ENCODE measurements around the gene TTC13. TPM values are rescaled to one million over a fixed set of nuclear protein-coding genes. Genes with fewer than 3 reads are reported as not detected.

The TTC13 gene
- polyA plus RNA-seq, 3 donors: 9.2 to 24.4 (median 10.8) TPM

- peaks cover 79 to 93% of the 10 kb centered on the region in 2 donors for H3K36me3 Mint-ChIP-seq
- intact Hi-C loops (cut with micrococcal nuclease): no loop called here
- H3K27ac Mint-ChIP-seq: no peak overlapping the region
Measured at GRCh38 chr1:230910755-230911117, 67.9 kb downstream of the TTC13 start.

DNA sequence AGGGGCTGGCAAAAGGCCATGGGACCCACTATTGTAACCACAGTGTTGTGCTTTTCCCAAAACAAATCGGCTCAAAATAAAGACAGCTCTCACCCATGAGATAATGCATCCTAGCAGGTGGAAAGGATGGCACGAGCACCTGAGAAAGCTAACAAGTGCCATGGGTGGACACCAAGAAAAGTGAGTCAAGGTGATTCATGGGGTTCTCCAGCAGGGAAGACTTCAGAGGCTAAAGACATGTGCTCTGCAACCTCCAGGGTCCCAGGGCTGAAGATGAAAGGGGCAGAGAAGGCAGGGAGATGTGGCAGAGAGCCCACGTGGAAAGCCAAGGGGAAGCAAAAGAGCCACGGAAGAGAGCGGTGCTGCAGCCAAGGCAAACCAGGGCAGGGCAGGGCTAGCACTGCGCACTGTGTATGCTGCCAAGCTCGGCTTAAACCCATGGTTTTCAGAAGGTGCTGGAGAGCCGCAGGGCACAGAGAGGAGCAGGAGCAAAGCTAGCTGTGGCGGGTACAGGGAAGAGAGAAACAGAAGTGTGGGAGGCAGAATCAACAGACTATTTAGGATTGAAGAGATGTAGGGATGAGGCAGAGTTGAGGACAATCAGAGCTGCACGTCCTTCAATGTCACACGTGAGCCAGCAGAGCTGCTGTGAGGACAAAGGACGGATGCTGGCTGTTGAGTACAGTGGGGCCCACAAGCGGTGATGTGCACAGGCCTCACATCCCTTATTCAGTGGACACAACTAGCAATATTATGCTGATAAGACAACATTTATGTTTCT, 68.5 kb downstream of the TTC13 start:
- no peak for TF ChIP-seq CTCF (IDR thresholded peaks at IDR 0.05)
- no peaks in the 10 kb centered on the region for H3K4me1 Mint-ChIP-seq
- Histone ChIP-seq H4K20me1 (ENCODE audit: insufficient read depth, low read length) (no peaks in the 10 kb centered on the region), H3K27me3 (ENCODE audit: control insufficient read depth in 2 of 2, insufficient read depth in 2 of 2, low read length in 2 of 2) (no peaks in the 10 kb centered on the region), H3K27ac (ENCODE audit: low read depth in 1 of 2, low read length in 2 of 2) (no peak overlapping the region), H3K9me3 (replicated peaks in 1 of 2; ENCODE audit: control insufficient read depth in 1 of 2, insufficient read depth in 1 of 2, low read length in 2 of 2) (no peaks in the 10 kb centered on the region), H3K4me2 (replicated peaks; ENCODE audit: extremely low read depth, low read length, poor library complexity, severe bottlenecking) (no peak overlapping the region), H3K79me2 (ENCODE audit: insufficient read depth, low read length) (no peaks in the 10 kb centered on the region), H3K4me3 (replicated peaks in 1 of 3; ENCODE audit: low read depth in 2 of 3, low read length in 3 of 3) (no peak overlapping the region), H3K36me3 (replicated peaks in 1 of 2; ENCODE audit: control insufficient read depth in 1 of 2, insufficient read depth in 2 of 2, low read length in 2 of 2) (peaks cover 95 to 100% of the 10 kb centered on the region in 2 donors), H3K4me1 (ENCODE audit: control insufficient read depth in 1 of 2, insufficient read depth in 2 of 2, low read length in 2 of 2) (no peaks in the 10 kb centered on the region), H3K9ac (ENCODE audit: insufficient read depth, low read length, poor library complexity, severe bottlenecking) (no peak overlapping the region), H2AFZ (ENCODE audit: insufficient read depth, low read depth, low read length, poor library complexity, severe bottlenecking) (no peak overlapping the region)
- peak overlapping the region in 2 of 7 donors; percentile 21 to 44 for H3K27ac Mint-ChIP-seq
- H3K36me3 Mint-ChIP-seq: peaks cover 79 to 92% of the 10 kb centered on the region in 2 donors
- H3K27me3 Mint-ChIP-seq (ENCODE audit: low read depth in 3 of 3): no peaks in the 10 kb centered on the region
- intact Hi-C loops (cut with micrococcal nuclease): no loop called here
- no peak overlapping the region for H3K4me3 Mint-ChIP-seq
- H3K9me3 Mint-ChIP-seq: no peaks in the 10 kb centered on the region
- WGBS (ENCODE audit: insufficient coverage): over 99% methylated on average over 11 of the region's 13 CpGs
- DNase-seq: no peak

More at GRCh38 chr1:230910755-230911117, 67.9 kb downstream of the TTC13 start:
- H3K9ac ChIP-seq (ENCODE audit: insufficient read depth, low read length, poor library complexity, severe bottlenecking): no peak overlapping the region
- H3K4me2 ChIP-seq (replicated peaks; ENCODE audit: extremely low read depth, low read length, poor library complexity, severe bottlenecking): no peak overlapping the region
- no peak overlapping the region for H2AFZ ChIP-seq (ENCODE audit: insufficient read depth, low read depth, low read length, poor library complexity, severe bottlenecking)
- H3K9me3 ChIP-seq (replicated peaks in 1 of 2; ENCODE audit: control insufficient read depth in 1 of 2, insufficient read depth in 1 of 2, low read length in 2 of 2): no peaks in the 10 kb centered on the region
- Mint-ChIP-seq H3K9me3 (no peaks in the 10 kb centered on the region), H3K4me1 (no peaks in the 10 kb centered on the region), H3K27me3 (ENCODE audit: low read depth in 3 of 3) (no peaks in the 10 kb centered on the region), H3K4me3 (no peak overlapping the region)
- no peak for DNase-seq
- H3K36me3 ChIP-seq (replicated peaks in 1 of 2; ENCODE audit: control insufficient read depth in 1 of 2, insufficient read depth in 2 of 2, low read length in 2 of 2): peaks cover 92 to 99% of the 10 kb centered on the region in 2 donors
- no peak overlapping the region for H3K4me3 ChIP-seq (replicated peaks in 1 of 3; ENCODE audit: low read depth in 2 of 3, low read length in 3 of 3)
- H4K20me1 ChIP-seq (ENCODE audit: insufficient read depth, low read length): no peaks in the 10 kb centered on the region
- no peaks in the 10 kb centered on the region for H3K79me2 ChIP-seq (ENCODE audit: insufficient read depth, low read length)
- no peak overlapping the region for H3K27ac ChIP-seq (ENCODE audit: low read depth in 1 of 2, low read length in 2 of 2)
- no peaks in the 10 kb centered on the region for H3K27me3 ChIP-seq (ENCODE audit: control insufficient read depth in 2 of 2, insufficient read depth in 2 of 2, low read length in 2 of 2)
- no peaks in the 10 kb centered on the region for H3K4me1 ChIP-seq (ENCODE audit: control insufficient read depth in 1 of 2, insufficient read depth in 2 of 2, low read length in 2 of 2)
- TF ChIP-seq CTCF (IDR thresholded peaks at IDR 0.05): no peak

All from CD14-positive monocyte (primary cell).